Mesendoderm (in vitro differentiated cells): ENCODE measurements around the gene NFASC.

Experiments used
- DNase-seq: peaks from one replicate; pipeline ENCODE4 v3.0.0; 2013
- H2AK5ac ChIP-seq: 2 replicates; pipeline ENCODE4 v1.6.1; 2013; ENCODE audit warnings: low read length, inconsistent platforms
- H2BK120ac ChIP-seq: 2 replicates; pipeline ENCODE4 v1.6.1; 2013; ENCODE audit warnings: low read depth, mild to moderate bottlenecking, low read length, moderate library complexity, mixed read lengths
- H2BK15ac ChIP-seq: replicated peaks from 2 replicates; pipeline ENCODE4 v1.6.1; 2013; ENCODE audit warnings: low read depth, mild to moderate bottlenecking, moderate library complexity
- H2BK5ac ChIP-seq: 2 replicates; pipeline ENCODE4 v1.6.1; 2013; ENCODE audit warnings: low read length, inconsistent platforms
- H3K18ac ChIP-seq: 2 replicates; pipeline ENCODE4 v1.6.1; 2013; ENCODE audit warnings: mild to moderate bottlenecking, low read length, mixed read lengths
- H3K23ac ChIP-seq: one replicate; pipeline ENCODE4 v1.6.1; 2013; ENCODE audit warnings: low read length
- H3K27ac ChIP-seq: 2 replicates; pipeline ENCODE4 v1.5.1; 2013; ENCODE audit warnings: low read depth, mild to moderate bottlenecking, inconsistent platforms, low read length, moderate library complexity
- H3K27me3 ChIP-seq: 2 replicates; pipeline ENCODE4 v1.6.1; 2013; ENCODE audit warnings: low read length, control low read depth, mild to moderate bottlenecking, inconsistent platforms; ENCODE audit not compliant: insufficient read depth, poor library complexity
- H3K36me3 ChIP-seq: 2 replicates; pipeline ENCODE4 v1.6.1; 2013; ENCODE audit warnings: low read length, inconsistent platforms; ENCODE audit not compliant: control insufficient read depth, insufficient read depth
- H3K4ac ChIP-seq: one replicate; pipeline ENCODE4 v1.6.1; 2013; ENCODE audit warnings: low read depth, mild to moderate bottlenecking, low read length, moderate library complexity
- H3K4me1 ChIP-seq: 2 replicates; pipeline ENCODE4 v1.6.1; 2013; ENCODE audit warnings: low read depth, low read length, inconsistent platforms; ENCODE audit not compliant: control insufficient read depth
- H3K4me2 ChIP-seq: 2 replicates; pipeline ENCODE4 v1.6.1; 2013; ENCODE audit warnings: low read length
- H3K4me3 ChIP-seq: 2 replicates; pipeline ENCODE4 v1.5.1; 2013; ENCODE audit warnings: mild to moderate bottlenecking, low read length
- H3K56ac ChIP-seq: one replicate; pipeline ENCODE4 v1.6.1; 2013; ENCODE audit warnings: low read length
- H3K79me1 ChIP-seq: 2 replicates; pipeline ENCODE4 v1.6.1; 2013; ENCODE audit warnings: low read length, inconsistent platforms
- H3K79me2 ChIP-seq: 2 replicates; pipeline ENCODE4 v1.6.1; 2013; ENCODE audit warnings: mild to moderate bottlenecking, low read length; ENCODE audit not compliant: control insufficient read depth, insufficient read depth
- H3K9ac ChIP-seq: 2 replicates; pipeline ENCODE4 v1.6.1; 2013; ENCODE audit warnings: low read length, inconsistent platforms
- H4K5ac ChIP-seq: one replicate; pipeline ENCODE4 v1.6.1; 2013; ENCODE audit warnings: low read length
- H4K8ac ChIP-seq: one replicate; pipeline ENCODE4 v1.6.1; 2013; ENCODE audit warnings: low read depth, mild to moderate bottlenecking, control low read depth, low read length, moderate library complexity
- WGBS: extraction: QIAGEN DNeasy Blood & Tissue Kit; methylation state at CpG from one replicate; pipeline ENCODE4 v1.1.7; 2013; ENCODE audit warnings: low lambda C conversion rate, missing lambda C conversion rate; ENCODE audit not compliant: insufficient coverage; ENCODE audit errors: extremely low coverage; 5-methylcytosine and 5-hydroxymethylcytosine counted together

The NFASC gene

GRCh38 chr1:204931313-204931712 is 60.7 kb downstream of the NFASC start:
- Histone ChIP-seq H3K56ac (peak overlapping the region; percentile 56), H4K5ac (no peak overlapping the region), H3K27me3 (no peaks in the 10 kb centered on the region), H2BK5ac (peak overlapping the region; percentile 18), H3K79me2 (no peaks in the 10 kb centered on the region), H3K18ac (peak overlapping the region; percentile 9), H3K79me1 (no peaks in the 10 kb centered on the region), H2BK120ac (peak overlapping the region; percentile 15), H3K4me3 (no peak overlapping the region), H3K4me1 (peaks cover 37% of the 10 kb centered on the region), H3K27ac (peak overlapping the region; percentile 13), H3K36me3 (no peaks in the 10 kb centered on the region), H2BK15ac (no peak overlapping the region), H3K9ac (no peak overlapping the region), H4K8ac (no peak overlapping the region), H3K4ac (no peak overlapping the region), H2AK5ac (peak overlapping the region; percentile 8), H3K4me2 (no peak overlapping the region), H3K23ac (no peak overlapping the region)
- WGBS, result no CpG with 5 or more reads among the region's 1 CpG
- no peak for DNase-seq

GRCh38 chr1:204931768-204932572 is 61.3 kb downstream of the NFASC start:
- Histone ChIP-seq H3K56ac (peak overlapping the region; percentile 70), H2BK5ac (peak overlapping the region; percentile 18), H4K8ac (no peak overlapping the region), H3K9ac (peak overlapping the region; percentile 9), H2BK15ac (no peak overlapping the region), H3K4me1 (peaks cover 35% of the 10 kb centered on the region), H3K4me2 (no peak overlapping the region), H3K23ac (no peak overlapping the region), H3K79me2 (no peaks in the 10 kb centered on the region), H4K5ac (no peak overlapping the region), H2AK5ac (peak overlapping the region; percentile 8), H3K18ac (peak overlapping the region; percentile 10), H3K27me3 (no peaks in the 10 kb centered on the region), H3K36me3 (no peaks in the 10 kb centered on the region), H2BK120ac (peak overlapping the region; percentile 15), H3K4ac (peak overlapping the region; percentile 63), H3K27ac (peak overlapping the region; percentile 13), H3K79me1 (no peaks in the 10 kb centered on the region), H3K4me3 (no peak overlapping the region)
- WGBS, result no CpG with 5 or more reads among the region's 7 CpGs
- no peak for DNase-seq

GRCh38 chr1:204932573-204932909 is 61.9 kb downstream of the NFASC start:
- H4K8ac ChIP-seq, result no peak overlapping the region
- no peak for DNase-seq
- H2BK5ac ChIP-seq, result peak overlapping the region; percentile 20
- H3K4me2 ChIP-seq, result no peak overlapping the region
- H3K4me3 ChIP-seq, result no peak overlapping the region
- no peaks in the 10 kb centered on the region for H3K79me1 ChIP-seq
- peak overlapping the region; percentile 9 for H3K9ac ChIP-seq
- no peaks in the 10 kb centered on the region for H3K79me2 ChIP-seq
- no peak overlapping the region for H4K5ac ChIP-seq
- H3K18ac ChIP-seq, result peak overlapping the region; percentile 10
- no peaks in the 10 kb centered on the region for H3K36me3 ChIP-seq
- H3K27ac ChIP-seq, result no peak overlapping the region
- no peak overlapping the region for H2BK120ac ChIP-seq
- H3K56ac ChIP-seq, result peak overlapping the region; percentile 70
- peak overlapping the region; percentile 0 for H3K4ac ChIP-seq
- no peak overlapping the region for H2AK5ac ChIP-seq
- H3K23ac ChIP-seq, result no peak overlapping the region
- no peak overlapping the region for H2BK15ac ChIP-seq
- H3K4me1 ChIP-seq, result peaks cover 33% of the 10 kb centered on the region
- WGBS, result no CpG with 5 or more reads among the region's 7 CpGs
- no peaks in the 10 kb centered on the region for H3K27me3 ChIP-seq

GRCh38 chr1:204935155-204935554 is 64.5 kb downstream of the NFASC start:
- Histone ChIP-seq H4K8ac (no peak overlapping the region), H3K4ac (no peak overlapping the region), H2BK120ac (no peak overlapping the region), H3K56ac (no peak overlapping the region), H3K18ac (no peak overlapping the region), H2AK5ac (no peak overlapping the region), H3K23ac (peak overlapping the region; percentile 19), H3K4me2 (no peak overlapping the region), H3K4me1 (peaks cover 18% of the 10 kb centered on the region), H3K27ac (no peak overlapping the region), H3K9ac (no peak overlapping the region), H3K79me2 (no peaks in the 10 kb centered on the region), H3K27me3 (no peaks in the 10 kb centered on the region), H3K4me3 (no peak overlapping the region), H4K5ac (no peak overlapping the region), H2BK5ac (no peak overlapping the region), H2BK15ac (no peak overlapping the region), H3K36me3 (no peaks in the 10 kb centered on the region), H3K79me1 (no peaks in the 10 kb centered on the region)
- no peak for DNase-seq
- WGBS, result no CpG with 5 or more reads among the region's 3 CpGs

DNA sequence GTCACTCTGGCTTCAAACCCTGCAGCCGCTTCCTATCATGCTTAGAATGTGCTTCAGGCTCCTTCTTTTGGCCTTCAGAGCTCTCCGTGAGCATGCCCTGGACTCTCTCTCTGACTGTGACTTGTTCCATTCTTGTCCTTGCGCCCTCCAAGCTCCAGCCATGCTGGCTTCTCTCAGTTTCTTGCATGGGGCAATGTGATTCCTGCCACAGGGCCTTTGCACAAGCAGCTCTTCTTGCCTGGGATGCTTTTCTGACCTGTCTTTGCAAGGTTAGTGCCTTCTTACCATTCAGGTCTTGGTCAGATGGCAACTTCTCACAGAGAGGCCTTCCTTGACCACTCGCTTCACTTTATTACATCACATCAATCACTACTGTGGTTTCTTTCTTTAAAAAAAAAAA is 66.1 kb downstream of the NFASC start:
- Histone ChIP-seq H3K18ac (no peak overlapping the region), H4K5ac (no peak overlapping the region), H3K23ac (no peak overlapping the region), H3K36me3 (no peaks in the 10 kb centered on the region), H2BK5ac (no peak overlapping the region), H3K4me2 (no peak overlapping the region), H3K27ac (no peak overlapping the region), H3K4ac (no peak overlapping the region), H2BK120ac (no peak overlapping the region), H3K56ac (no peak overlapping the region), H3K4me1 (peaks cover 9% of the 10 kb centered on the region), H3K79me2 (no peaks in the 10 kb centered on the region), H3K4me3 (no peak overlapping the region), H3K9ac (no peak overlapping the region), H3K79me1 (no peaks in the 10 kb centered on the region), H3K27me3 (no peaks in the 10 kb centered on the region), H2AK5ac (no peak overlapping the region), H4K8ac (no peak overlapping the region), H2BK15ac (no peak overlapping the region)
- WGBS, result no CpG with 5 or more reads among the region's 4 CpGs
- no peak for DNase-seq

DNA sequence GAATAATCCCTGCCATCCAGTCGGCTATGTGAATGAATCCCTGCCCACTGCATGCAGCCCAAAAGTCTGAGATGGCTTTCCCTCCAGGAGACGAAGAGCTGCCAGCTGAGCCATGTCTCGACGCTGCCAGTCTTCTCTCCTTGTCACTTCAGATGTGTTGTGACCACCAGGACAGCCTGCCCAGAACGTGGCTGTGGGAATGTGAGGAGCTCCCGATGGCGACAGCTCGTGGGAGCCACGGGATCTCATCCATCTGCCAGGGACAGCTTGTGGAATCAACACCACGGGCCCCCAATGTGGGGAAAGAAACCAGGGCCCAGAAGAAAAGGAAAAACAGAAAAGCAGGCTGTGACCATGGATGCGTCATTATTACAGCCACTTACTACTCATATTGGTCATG is 67.2 kb downstream of the NFASC start:
- Histone ChIP-seq H3K4ac (no peak overlapping the region), H2AK5ac (no peak overlapping the region), H3K23ac (no peak overlapping the region), H3K27ac (no peak overlapping the region), H4K5ac (no peak overlapping the region), H3K56ac (peak overlapping the region; percentile 53), H3K4me1 (peaks cover 5% of the 10 kb centered on the region), H3K79me2 (no peaks in the 10 kb centered on the region), H3K79me1 (no peaks in the 10 kb centered on the region), H2BK5ac (no peak overlapping the region), H3K36me3 (no peaks in the 10 kb centered on the region), H3K18ac (no peak overlapping the region), H3K27me3 (no peaks in the 10 kb centered on the region), H3K9ac (no peak overlapping the region), H3K4me3 (no peak overlapping the region), H3K4me2 (no peak overlapping the region), H4K8ac (no peak overlapping the region), H2BK15ac (no peak overlapping the region), H2BK120ac (no peak overlapping the region)
- no peak for DNase-seq
- no CpG with 5 or more reads among the region's 11 CpGs for WGBS
